ENCODE data around the gene CDC16.

The CDC16 gene

GRCh38 chr13:114226699-114227323, 7.9 kb upstream of the CDC16 start:
- no peak overlapping the region for H3K4me3 ChIP-seq (ENCODE audit: insufficient read depth, low read depth, low read length)
- H3K36me3 ChIP-seq (ENCODE audit: control insufficient read depth, insufficient read depth, low read length) = no peaks in the 10 kb centered on the region
- peaks cover 4% of the 10 kb centered on the region for H3K27me3 ChIP-seq (ENCODE audit: control insufficient read depth, insufficient read depth, low read length, poor library complexity, severe bottlenecking)
- WGBS, 2 experiments = 10 to 12% methylated on average over 19 of the region's 19 CpGs
- no peaks in the 10 kb centered on the region for H3K9me3 ChIP-seq (ENCODE audit: control insufficient read depth, low read length)
- no peak overlapping the region for H3K27ac ChIP-seq (ENCODE audit: insufficient read depth, low read depth, low read length, poor library complexity, severe bottlenecking)
- no peaks in the 10 kb centered on the region for H3K4me1 ChIP-seq (ENCODE audit: control insufficient read depth, insufficient read depth, low read length)

- Histone ChIP-seq H3K4me3 (ENCODE audit: insufficient read depth, low read depth, low read length) (no peak overlapping the region), H3K27ac (ENCODE audit: insufficient read depth, low read depth, low read length, poor library complexity, severe bottlenecking) (no peak overlapping the region), H3K4me1 (ENCODE audit: control insufficient read depth, insufficient read depth, low read length) (no peaks in the 10 kb centered on the region), H3K36me3 (ENCODE audit: control insufficient read depth, insufficient read depth, low read length) (no peaks in the 10 kb centered on the region), H3K9me3 (ENCODE audit: control insufficient read depth, low read length) (no peaks in the 10 kb centered on the region), H3K27me3 (ENCODE audit: control insufficient read depth, insufficient read depth, low read length, poor library complexity, severe bottlenecking) (peaks cover 4% of the 10 kb centered on the region)
- WGBS, 2 experiments = 87 to 89% methylated on average over 2 of the region's 2 CpGs
Observed at GRCh38 chr13:114227528-114227927, 7.2 kb upstream of the CDC16 start.

- 90 to 93% methylated on average over 8 to 9 of the region's 9 CpGs for WGBS, 2 experiments
Observed at GRCh38 chr13:114228176-114228575, 6.5 kb upstream of the CDC16 start.

GRCh38 chr13:114229506-114229905, 5.2 kb upstream of the CDC16 start:
- no peak overlapping the region for H3K27ac ChIP-seq (ENCODE audit: insufficient read depth, low read depth, low read length, poor library complexity, severe bottlenecking)
- WGBS, 2 experiments = 68 to 74% methylated on average over 4 of the region's 4 CpGs

More at GRCh38 chr13:114228176-114228575, 6.5 kb upstream of the CDC16 start:
- Histone ChIP-seq H3K9me3 (ENCODE audit: control insufficient read depth, low read length) (no peaks in the 10 kb centered on the region), H3K27me3 (ENCODE audit: control insufficient read depth, insufficient read depth, low read length, poor library complexity, severe bottlenecking) (peaks cover 4% of the 10 kb centered on the region), H3K27ac (ENCODE audit: insufficient read depth, low read depth, low read length, poor library complexity, severe bottlenecking) (no peak overlapping the region), H3K4me3 (ENCODE audit: insufficient read depth, low read depth, low read length) (no peak overlapping the region), H3K4me1 (ENCODE audit: control insufficient read depth, insufficient read depth, low read length) (no peaks in the 10 kb centered on the region), H3K36me3 (ENCODE audit: control insufficient read depth, insufficient read depth, low read length) (no peaks in the 10 kb centered on the region)

GRCh38 chr13:114230117-114230516, 4.6 kb upstream of the CDC16 start:
- Histone ChIP-seq H3K36me3 (ENCODE audit: control insufficient read depth, insufficient read depth, low read length) (no peaks in the 10 kb centered on the region), H3K9me3 (ENCODE audit: control insufficient read depth, low read length) (no peaks in the 10 kb centered on the region), H3K4me1 (ENCODE audit: control insufficient read depth, insufficient read depth, low read length) (no peaks in the 10 kb centered on the region), H3K4me3 (ENCODE audit: insufficient read depth, low read depth, low read length) (no peak overlapping the region), H3K27me3 (ENCODE audit: control insufficient read depth, insufficient read depth, low read length, poor library complexity, severe bottlenecking) (peaks cover 4% of the 10 kb centered on the region), H3K27ac (ENCODE audit: insufficient read depth, low read depth, low read length, poor library complexity, severe bottlenecking) (no peak overlapping the region)
- 44 to 50% methylated on average over 7 of the region's 7 CpGs for WGBS, 2 experiments

More at GRCh38 chr13:114229506-114229905, 5.2 kb upstream of the CDC16 start:
- no peaks in the 10 kb centered on the region for H3K36me3 ChIP-seq (ENCODE audit: control insufficient read depth, insufficient read depth, low read length)
- H3K9me3 ChIP-seq (ENCODE audit: control insufficient read depth, low read length) = no peaks in the 10 kb centered on the region
- H3K4me1 ChIP-seq (ENCODE audit: control insufficient read depth, insufficient read depth, low read length) = no peaks in the 10 kb centered on the region
- H3K27me3 ChIP-seq (ENCODE audit: control insufficient read depth, insufficient read depth, low read length, poor library complexity, severe bottlenecking) = peaks cover 4% of the 10 kb centered on the region
- no peak overlapping the region for H3K4me3 ChIP-seq (ENCODE audit: insufficient read depth, low read depth, low read length)

- 56 to 86% methylated on average over 2 to 3 of the region's 3 CpGs for WGBS, 2 experiments
Observed at GRCh38 chr13:114230575-114230974, 4.1 kb upstream of the CDC16 start.

GRCh38 chr13:114231886-114232285, 2.8 kb upstream of the CDC16 start:
- no peak overlapping the region for H3K27ac ChIP-seq (ENCODE audit: insufficient read depth, low read depth, low read length, poor library complexity, severe bottlenecking)
- 89 to 91% methylated on average over 8 of the region's 8 CpGs for WGBS, 2 experiments
- peaks cover 4% of the 10 kb centered on the region for H3K27me3 ChIP-seq (ENCODE audit: control insufficient read depth, insufficient read depth, low read length, poor library complexity, severe bottlenecking)

More at GRCh38 chr13:114230575-114230974, 4.1 kb upstream of the CDC16 start:
- no peak overlapping the region for H3K4me3 ChIP-seq (ENCODE audit: insufficient read depth, low read depth, low read length)
- H3K27me3 ChIP-seq (ENCODE audit: control insufficient read depth, insufficient read depth, low read length, poor library complexity, severe bottlenecking) = peaks cover 4% of the 10 kb centered on the region
- H3K27ac ChIP-seq (ENCODE audit: insufficient read depth, low read depth, low read length, poor library complexity, severe bottlenecking) = no peak overlapping the region
- H3K9me3 ChIP-seq (ENCODE audit: control insufficient read depth, low read length) = no peaks in the 10 kb centered on the region
- no peaks in the 10 kb centered on the region for H3K36me3 ChIP-seq (ENCODE audit: control insufficient read depth, insufficient read depth, low read length)
- no peaks in the 10 kb centered on the region for H3K4me1 ChIP-seq (ENCODE audit: control insufficient read depth, insufficient read depth, low read length)

GRCh38 chr13:114234266-114234644, 442 bp upstream of the CDC16 start:
- H3K27ac ChIP-seq (ENCODE audit: insufficient read depth, low read depth, low read length, poor library complexity, severe bottlenecking) = no peak overlapping the region
- 68 to 82% methylated on average over 2 to 4 of the region's 4 CpGs for WGBS, 2 experiments

More at GRCh38 chr13:114231886-114232285, 2.8 kb upstream of the CDC16 start:
- no peak overlapping the region for H3K4me3 ChIP-seq (ENCODE audit: insufficient read depth, low read depth, low read length)
- no peaks in the 10 kb centered on the region for H3K9me3 ChIP-seq (ENCODE audit: control insufficient read depth, low read length)
- H3K4me1 ChIP-seq (ENCODE audit: control insufficient read depth, insufficient read depth, low read length) = no peaks in the 10 kb centered on the region
- no peaks in the 10 kb centered on the region for H3K36me3 ChIP-seq (ENCODE audit: control insufficient read depth, insufficient read depth, low read length)

GRCh38 chr13:114235697-114236096, 1.0 kb downstream of the CDC16 start:
- H3K27ac ChIP-seq (ENCODE audit: insufficient read depth, low read depth, low read length, poor library complexity, severe bottlenecking) = no peak overlapping the region
- no peaks in the 10 kb centered on the region for H3K9me3 ChIP-seq (ENCODE audit: control insufficient read depth, low read length)
- peaks cover 17% of the 10 kb centered on the region for H3K36me3 ChIP-seq (ENCODE audit: control insufficient read depth, insufficient read depth, low read length)
- H3K4me1 ChIP-seq (ENCODE audit: control insufficient read depth, insufficient read depth, low read length) = no peaks in the 10 kb centered on the region
- 29 to 37% methylated on average over 10 of the region's 10 CpGs for WGBS, 2 experiments
- H3K27me3 ChIP-seq (ENCODE audit: control insufficient read depth, insufficient read depth, low read length, poor library complexity, severe bottlenecking) = no peaks in the 10 kb centered on the region
- peak overlapping the region; percentile 92 for H3K4me3 ChIP-seq (ENCODE audit: insufficient read depth, low read depth, low read length)

More at GRCh38 chr13:114234266-114234644, 442 bp upstream of the CDC16 start:
- Histone ChIP-seq H3K4me1 (ENCODE audit: control insufficient read depth, insufficient read depth, low read length) (no peaks in the 10 kb centered on the region), H3K27me3 (ENCODE audit: control insufficient read depth, insufficient read depth, low read length, poor library complexity, severe bottlenecking) (no peaks in the 10 kb centered on the region), H3K9me3 (ENCODE audit: control insufficient read depth, low read length) (no peaks in the 10 kb centered on the region), H3K36me3 (ENCODE audit: control insufficient read depth, insufficient read depth, low read length) (peaks cover 5% of the 10 kb centered on the region), H3K4me3 (ENCODE audit: insufficient read depth, low read depth, low read length) (peak overlapping the region; percentile 92)

GRCh38 chr13:114236227-114236626, 1.5 kb downstream of the CDC16 start:
- Histone ChIP-seq H3K27ac (ENCODE audit: insufficient read depth, low read depth, low read length, poor library complexity, severe bottlenecking) (no peak overlapping the region), H3K4me1 (ENCODE audit: control insufficient read depth, insufficient read depth, low read length) (no peaks in the 10 kb centered on the region), H3K27me3 (ENCODE audit: control insufficient read depth, insufficient read depth, low read length, poor library complexity, severe bottlenecking) (no peaks in the 10 kb centered on the region), H3K4me3 (ENCODE audit: insufficient read depth, low read depth, low read length) (no peak overlapping the region), H3K9me3 (ENCODE audit: control insufficient read depth, low read length) (no peaks in the 10 kb centered on the region), H3K36me3 (ENCODE audit: control insufficient read depth, insufficient read depth, low read length) (peaks cover 20% of the 10 kb centered on the region)
- 91% methylated on average over 1 of the region's 4 CpGs; no CpG with 5 or more reads in 1 of the 2 experiments for WGBS, 2 experiments

All from ectodermal cell (in vitro differentiated cells).